ENCODE measurements around the gene ZNF701.

DNA sequence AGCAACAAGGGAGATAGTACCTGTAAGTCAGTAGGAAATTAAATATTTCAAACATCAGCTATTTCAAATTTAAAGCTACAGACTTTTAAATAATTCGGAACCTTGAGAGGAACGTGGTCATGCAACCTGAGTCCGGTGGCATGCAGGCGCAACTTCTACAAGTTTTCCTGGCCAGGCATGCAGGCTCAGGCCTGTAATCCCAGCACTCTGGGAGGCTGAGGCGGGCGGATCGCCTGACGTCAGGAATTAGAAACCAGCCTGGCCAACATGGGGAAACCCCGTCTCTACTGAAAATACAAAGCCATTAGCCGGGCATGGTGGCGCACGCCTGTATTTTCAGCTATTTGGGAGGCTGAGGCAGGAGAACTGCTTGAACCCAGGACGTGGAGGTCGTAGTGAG is 2.2 kb upstream of the ZNF701 start:
- TF ChIP-seq MYC (IDR thresholded peaks at IDR 0.05; ENCODE audit: low read depth, low read length) = no peak
- TF ChIP-seq CTCF (IDR thresholded peaks at IDR 0.05; ENCODE audit: low read depth, low read length) = no peak
- TF ChIP-seq, protein P1, sequence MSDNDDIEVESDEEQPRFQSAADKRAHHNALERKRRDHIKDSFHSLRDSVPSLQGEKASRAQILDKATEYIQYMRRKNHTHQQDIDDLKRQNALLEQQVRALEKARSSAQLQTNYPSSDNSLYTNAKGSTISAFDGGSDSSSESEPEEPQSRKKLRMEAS (IDR thresholded peaks at IDR 0.05; ENCODE audit: low read depth, low read length) = no peak

Data from NB4 (cell line).